Fibroblast of lung (primary cell): ENCODE data around the gene IP6K2.

Source experiments
- EZH2 ChIP-seq: IDR thresholded peaks from 2 replicates; pipeline ENCODE4 v1.5.1; 2012; ENCODE audit warnings: low read length, control low read depth, mild to moderate bottlenecking; ENCODE audit errors: missing control alignments
- TF ChIP-seq, protein P1 (sequence below), 2 donors: IDR thresholded peaks in 1 of 2; conservative IDR thresholded peaks in 1 of 2; 1 replicate in 1 of 2; 2 replicates in 1 of 2; pipeline ENCODE4 v1.5.1; 2011 to 2012; ENCODE audit warnings: low read length in 2 of 2, control low read depth in 1 of 2, inconsistent platforms in 1 of 2, low read depth in 1 of 2, mild to moderate bottlenecking in 1 of 2

DNA sequence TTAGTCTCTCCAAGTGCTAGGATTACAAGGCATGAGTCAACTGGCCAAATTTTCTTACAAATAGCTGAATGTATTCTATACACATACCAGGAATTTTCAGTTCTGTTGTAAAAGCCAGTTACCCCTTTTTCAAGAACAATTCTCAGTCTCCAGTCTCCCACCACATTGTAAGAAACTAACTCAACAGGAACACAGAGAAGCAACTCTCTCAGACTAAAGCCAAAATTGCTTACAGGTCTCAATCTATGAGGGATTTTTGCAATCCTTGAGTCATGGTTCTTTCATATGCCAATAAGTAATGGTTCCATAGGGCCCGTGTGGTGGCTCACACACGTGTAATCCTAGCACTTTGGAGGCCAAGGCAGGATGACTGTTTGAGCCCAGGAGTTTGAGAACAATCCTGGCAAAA, 8.5 kb downstream of the IP6K2 start:
- TF ChIP-seq, protein P1, sequence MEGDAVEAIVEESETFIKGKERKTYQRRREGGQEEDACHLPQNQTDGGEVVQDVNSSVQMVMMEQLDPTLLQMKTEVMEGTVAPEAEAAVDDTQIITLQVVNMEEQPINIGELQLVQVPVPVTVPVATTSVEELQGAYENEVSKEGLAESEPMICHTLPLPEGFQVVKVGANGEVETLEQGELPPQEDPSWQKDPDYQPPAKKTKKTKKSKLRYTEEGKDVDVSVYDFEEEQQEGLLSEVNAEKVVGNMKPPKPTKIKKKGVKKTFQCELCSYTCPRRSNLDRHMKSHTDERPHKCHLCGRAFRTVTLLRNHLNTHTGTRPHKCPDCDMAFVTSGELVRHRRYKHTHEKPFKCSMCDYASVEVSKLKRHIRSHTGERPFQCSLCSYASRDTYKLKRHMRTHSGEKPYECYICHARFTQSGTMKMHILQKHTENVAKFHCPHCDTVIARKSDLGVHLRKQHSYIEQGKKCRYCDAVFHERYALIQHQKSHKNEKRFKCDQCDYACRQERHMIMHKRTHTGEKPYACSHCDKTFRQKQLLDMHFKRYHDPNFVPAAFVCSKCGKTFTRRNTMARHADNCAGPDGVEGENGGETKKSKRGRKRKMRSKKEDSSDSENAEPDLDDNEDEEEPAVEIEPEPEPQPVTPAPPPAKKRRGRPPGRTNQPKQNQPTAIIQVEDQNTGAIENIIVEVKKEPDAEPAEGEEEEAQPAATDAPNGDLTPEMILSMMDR (conservative IDR thresholded peaks at IDR 0.05 in 1 of 2, IDR thresholded peaks at IDR 0.05 in 1 of 2; ENCODE audit: low read depth in 1 of 2, low read length in 2 of 2): no peak
- TF ChIP-seq EZH2: no peak
